ENCODE measurements around the gene CD74.
"Not testable (repeated sequence)": the region's sequence is repeated elsewhere in the genome, so short reads cannot be mapped to it uniquely, and the experiment has no call there.

Gene CD74

DNA sequence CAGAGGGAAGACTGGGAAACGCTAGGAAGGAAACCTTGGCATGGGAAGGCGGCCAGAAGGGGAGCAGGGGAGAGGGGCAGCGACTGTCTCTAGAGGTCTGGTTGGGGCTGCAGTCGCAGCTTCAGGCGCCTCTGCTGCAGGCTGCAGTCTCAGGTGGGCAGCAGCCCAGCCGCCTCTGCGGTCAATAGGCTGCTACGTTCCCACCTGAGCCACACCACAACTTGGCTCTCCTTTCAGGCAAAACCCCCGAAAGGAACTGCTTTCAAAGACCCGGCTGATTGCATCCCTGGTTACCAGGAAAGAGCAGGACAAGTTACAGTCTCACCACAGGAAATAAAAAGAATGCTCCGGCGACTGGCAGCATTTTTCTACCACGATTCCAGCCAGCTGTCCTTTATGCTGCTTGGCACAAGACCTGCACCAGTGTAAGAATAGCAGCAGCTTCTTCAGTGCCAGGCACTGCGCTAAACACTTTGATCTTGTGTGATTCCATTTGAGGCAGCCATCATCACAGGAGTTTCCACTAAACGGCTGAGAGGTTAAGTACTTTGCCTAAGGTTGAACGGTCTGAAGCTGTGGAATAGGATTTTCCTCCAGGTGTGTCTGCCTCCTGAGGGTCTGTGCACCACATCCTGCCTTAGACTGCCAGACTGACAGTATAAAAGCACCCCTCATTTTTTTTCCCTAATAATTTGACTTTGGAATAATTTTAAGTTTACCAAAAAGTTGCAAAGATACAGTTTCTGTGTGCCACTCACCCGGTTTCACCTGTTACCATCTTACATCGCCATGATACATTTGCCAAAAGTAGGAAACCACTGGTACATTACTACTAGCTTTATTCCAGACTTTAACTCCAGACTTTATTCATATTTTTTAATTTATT is 29.3 kb upstream of the CD74 start:
- FAIRE-seq = no peak

DNA sequence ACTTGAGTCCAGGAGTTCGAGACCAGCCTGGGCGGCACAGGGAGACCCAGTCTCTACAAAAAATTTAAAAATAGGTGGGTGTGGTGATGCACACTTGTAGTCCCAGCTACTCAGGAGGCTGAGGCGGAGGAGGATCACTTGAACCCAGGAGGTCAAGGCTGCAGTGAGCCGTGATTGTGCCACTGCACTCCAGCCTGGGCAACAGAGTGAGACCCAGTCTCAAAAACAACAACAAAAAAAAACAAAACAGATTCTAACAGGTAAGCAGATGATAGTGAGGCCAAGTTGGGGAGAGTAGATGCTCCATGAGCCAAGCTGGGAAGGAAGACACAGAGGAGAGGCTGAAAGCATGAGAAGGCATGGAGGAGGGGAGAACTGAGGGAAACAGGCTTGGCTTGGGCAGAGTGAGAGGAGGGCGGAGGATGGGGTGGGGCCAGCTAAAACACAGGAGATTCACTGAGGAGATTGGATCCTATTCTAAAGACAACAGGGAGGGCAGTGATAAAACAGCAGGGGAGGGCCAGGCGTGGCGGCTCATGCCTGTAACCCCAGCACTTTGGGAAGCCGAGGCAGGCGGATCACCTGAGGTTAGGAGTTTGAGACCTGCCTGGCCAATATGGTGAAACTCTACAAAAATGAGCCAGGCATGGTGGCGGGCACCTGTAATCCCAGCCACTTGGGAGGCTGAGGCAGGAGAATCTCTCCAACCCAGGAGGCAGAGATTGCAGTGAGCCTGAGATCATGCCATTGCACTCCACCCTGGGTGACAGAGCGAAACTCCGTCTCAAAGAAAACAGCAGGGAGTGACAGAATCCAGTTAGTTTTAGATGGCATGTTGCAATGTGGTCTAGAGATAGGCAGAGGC is 28.5 kb upstream of the CD74 start:
- FAIRE-seq = no peak

DNA sequence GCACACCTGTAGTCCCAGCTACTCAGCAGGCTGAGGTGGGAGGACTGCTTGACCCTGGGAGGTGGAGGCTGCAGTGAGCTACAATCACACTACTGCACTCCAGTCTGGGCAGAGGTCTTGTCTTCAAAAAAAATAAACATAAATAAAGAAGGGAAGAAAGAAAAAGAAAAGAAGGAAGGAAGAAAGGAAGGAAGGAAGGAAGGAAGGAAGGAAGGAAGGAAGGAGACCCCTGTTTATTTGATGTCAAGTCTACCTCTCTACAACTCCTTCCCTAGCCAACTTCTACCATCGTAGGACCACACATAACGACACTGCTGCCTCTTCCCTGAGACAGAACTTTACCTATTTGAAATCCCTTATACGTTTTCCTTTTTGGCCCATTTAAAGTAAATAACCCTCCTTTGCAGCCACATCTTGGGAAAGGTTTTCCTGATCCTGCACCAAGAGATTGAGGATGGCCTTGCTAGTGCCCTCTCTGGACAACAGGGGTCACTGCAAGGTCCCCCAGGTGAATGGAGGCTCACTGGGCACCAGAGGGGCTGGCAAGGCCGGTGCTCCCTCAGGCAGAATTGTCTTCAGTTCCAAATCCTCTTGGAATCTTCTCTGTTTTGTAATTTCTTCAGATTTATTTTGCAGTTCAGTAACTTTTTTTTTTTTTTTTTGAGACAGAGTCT is 26.3 kb upstream of the CD74 start:
- FAIRE-seq = no peak

DNA sequence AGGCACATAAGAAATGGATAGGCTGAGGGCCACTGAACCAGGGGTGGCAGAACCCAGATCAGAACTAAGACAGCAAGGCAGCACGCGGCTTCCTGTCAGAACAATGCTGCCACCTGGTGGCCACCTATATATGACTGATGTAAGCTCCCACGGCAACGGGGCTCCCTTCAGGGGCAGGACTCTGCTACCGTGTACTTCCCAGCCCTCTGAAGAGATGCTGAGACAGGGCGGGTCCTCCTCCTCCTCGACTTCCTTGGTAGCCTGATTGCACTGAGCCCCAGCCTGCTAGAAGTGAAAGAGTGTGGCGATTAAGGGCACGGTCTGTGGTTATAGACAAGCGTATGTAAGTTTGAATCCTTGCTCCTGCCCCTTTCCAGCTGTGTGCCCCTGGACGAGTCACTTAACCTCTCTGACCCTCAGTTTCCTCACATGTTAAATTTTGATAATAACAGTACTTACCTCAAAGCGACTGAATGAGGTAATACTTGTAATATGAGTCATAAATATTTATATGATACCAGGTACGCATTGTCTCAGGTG is 23.5 kb upstream of the CD74 start:
- FAIRE-seq = no peak

DNA sequence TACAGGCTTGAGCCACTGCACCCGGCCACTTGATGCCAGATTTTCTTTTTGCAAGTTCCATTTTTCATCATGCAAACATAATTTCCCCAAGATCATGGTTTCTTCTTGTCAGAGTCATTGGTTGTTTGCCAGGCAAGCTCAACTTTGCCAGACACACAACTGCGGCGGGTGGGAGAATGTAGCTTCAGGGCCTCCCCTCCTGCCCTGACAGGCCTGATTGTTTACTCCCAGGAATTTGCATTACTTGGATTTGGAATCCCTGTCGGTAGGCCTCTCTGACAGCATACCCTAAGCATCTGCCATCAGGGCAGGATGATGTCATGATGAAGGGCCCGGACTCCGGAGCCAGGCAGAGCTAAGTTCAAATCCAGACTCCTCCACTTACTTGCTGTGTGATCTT is 21.8 kb upstream of the CD74 start:
- FAIRE-seq = no peak

- FAIRE-seq = no peak
Observed at GRCh38 chr5:150431574-150431973, 18.9 kb upstream of the CD74 start.

- FAIRE-seq = no peak
Observed at GRCh38 chr5:150431048-150431447, 18.3 kb upstream of the CD74 start.

DNA sequence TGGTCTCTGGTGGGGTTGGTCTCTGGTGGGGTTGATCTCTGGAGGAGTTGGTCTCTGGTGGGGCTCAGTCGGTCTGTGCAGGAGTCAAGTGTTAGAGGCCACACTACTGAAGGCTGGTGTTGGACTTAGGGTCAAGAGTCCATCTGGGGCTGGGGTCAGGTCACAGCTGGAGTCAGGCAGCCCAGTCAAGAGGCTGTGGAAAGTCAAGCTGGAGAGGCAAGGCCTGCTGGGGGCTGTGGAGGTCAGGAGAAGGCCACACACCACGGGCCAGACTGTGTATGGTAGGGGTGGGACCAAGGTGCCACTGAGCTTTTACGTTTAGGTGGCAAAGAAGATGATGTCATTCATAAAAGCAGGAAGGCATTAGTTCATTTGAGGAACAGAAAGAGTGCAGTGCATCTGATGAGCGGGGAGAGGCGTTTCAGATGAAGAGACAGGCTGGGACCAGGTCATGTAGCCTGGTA is 16.7 kb upstream of the CD74 start:
- no peak for FAIRE-seq

- FAIRE-seq = no peak
Observed at GRCh38 chr5:150428978-150429377, 16.3 kb upstream of the CD74 start.

DNA sequence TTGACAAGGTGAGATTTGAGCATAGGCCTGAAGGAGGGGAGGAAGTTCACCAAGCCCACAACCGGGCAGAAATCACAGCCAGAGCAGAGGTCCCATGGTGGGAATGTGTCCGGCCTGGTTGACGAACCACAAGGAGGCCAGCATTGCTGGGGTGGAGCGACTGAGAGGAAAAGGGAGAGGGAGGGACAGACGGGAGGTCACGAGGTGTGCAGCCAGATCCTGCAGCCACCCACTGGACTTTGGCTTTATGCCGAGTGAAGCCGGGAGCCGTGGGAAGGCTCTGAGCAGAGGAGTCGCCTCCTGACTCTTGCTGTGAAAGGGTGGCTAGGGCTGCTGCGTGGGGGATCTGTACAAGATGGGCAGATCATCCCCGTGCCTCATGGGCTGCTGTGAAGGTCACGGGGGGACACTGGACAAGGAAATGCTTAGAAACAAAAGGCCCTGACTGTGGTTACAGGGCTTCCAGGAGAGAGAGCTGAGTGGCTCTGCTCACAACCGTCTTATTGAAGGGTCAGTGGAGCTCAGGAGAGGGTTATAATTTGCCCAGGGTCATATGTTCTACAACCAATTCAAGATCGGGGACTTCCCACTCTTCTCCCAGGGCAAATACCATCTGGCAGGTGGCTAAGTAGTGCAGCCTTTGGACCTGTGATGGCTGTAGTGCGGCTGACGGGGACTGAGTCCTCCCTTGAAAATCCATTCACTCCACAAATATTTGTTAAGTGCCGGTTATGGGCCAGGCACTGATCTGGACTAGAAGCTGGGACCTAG is 15.6 kb upstream of the CD74 start:
- no peak for FAIRE-seq

GRCh38 chr5:150426165-150426564 is 13.5 kb upstream of the CD74 start:
- not testable (repeated sequence) for FAIRE-seq

DNA sequence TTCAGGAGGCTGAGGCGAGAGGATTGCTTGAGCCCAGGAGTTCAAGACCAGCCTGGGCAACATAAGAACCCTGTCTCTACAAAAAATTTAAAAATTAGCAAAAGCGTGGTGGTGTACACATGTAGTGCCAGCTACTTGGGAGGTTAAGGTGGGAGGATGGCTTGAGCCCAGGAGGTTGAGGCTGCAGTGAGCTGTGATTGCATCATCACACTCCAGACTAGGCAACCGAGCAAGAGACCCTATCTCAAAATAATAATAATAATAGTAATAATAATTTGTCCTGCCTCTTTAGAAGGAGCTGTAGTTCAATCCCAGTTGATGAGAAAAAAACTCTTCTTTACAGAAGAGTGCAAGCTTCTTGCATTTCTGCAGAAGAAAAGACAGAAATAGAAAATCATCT is 10.0 kb upstream of the CD74 start:
- no peak for FAIRE-seq

- no peak for FAIRE-seq
Observed at GRCh38 chr5:150422075-150422474, 9.4 kb upstream of the CD74 start.

DNA sequence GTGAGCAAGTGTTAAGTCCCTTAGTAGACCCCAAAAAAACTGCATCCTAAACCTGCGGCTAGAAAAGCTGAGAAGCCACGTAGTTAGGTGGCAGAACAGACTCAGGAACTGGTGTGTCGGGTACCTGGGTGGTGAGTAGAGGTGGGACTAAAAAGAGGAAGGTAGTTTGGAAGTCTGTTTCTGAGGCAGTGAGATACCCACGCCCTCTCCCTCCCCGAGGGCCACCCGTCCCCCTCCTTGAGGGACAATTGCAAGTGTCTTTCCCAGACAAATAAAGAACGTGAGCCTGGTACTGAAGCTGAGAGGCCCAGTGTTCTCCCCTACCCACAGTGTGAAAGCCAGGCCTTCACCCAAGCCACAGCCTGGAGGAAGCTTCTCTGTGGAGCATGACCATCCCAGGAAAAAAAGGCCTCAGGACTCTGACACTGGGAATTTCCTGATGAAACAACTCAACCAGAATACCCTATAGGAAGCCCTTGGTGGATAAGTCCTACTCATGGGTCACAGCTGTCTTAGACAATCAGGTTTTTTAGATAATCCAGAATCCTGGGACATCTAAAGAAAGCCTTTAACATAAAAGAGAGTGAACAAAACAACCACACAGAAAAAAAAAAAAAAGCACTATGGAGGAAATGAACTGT is 7.0 kb upstream of the CD74 start:
- no peak for FAIRE-seq

DNA sequence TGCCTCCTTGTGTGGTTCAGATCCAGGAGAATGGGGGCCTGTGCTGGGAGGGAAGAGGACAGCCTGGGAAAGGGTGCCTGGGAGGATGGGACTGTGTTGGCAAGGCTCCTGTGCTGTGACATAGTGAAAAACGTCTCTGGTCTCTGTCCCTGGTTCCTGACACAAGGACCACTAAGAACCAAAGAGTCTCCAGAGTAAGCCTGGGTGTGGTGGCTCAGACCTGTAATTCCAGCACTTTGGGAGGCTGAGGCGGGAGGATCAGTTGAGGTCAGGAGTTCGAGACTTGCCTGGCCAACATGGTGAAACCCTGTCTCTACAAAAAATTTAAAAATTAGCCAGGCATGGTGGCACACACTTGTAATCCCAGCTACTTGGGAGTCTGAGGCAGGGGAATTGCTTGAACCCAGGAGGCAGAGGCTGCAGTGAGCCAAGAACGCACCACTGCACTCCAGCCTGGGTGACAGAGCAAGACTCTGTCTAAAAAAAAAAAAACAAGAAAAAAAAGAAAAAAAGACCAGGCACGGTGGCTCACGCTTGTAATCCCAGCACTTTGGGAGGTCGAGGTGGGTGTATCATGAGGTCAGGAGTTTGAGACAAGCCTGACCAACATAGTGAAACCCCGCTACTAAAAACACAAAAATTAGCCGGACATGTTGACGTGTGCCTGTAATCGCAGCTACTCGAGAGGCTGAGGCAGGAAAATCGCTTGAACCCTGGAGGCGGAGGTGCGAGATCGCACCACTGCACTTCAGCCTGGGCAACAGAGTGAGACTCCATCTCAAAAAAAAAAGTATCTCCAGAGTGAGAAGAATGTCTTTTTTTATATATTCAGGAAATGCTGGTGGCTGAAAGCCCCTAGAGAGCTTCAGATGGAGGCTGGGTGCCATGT is 1.4 kb upstream of the CD74 start:
- FAIRE-seq = not testable (repeated sequence)

DNA sequence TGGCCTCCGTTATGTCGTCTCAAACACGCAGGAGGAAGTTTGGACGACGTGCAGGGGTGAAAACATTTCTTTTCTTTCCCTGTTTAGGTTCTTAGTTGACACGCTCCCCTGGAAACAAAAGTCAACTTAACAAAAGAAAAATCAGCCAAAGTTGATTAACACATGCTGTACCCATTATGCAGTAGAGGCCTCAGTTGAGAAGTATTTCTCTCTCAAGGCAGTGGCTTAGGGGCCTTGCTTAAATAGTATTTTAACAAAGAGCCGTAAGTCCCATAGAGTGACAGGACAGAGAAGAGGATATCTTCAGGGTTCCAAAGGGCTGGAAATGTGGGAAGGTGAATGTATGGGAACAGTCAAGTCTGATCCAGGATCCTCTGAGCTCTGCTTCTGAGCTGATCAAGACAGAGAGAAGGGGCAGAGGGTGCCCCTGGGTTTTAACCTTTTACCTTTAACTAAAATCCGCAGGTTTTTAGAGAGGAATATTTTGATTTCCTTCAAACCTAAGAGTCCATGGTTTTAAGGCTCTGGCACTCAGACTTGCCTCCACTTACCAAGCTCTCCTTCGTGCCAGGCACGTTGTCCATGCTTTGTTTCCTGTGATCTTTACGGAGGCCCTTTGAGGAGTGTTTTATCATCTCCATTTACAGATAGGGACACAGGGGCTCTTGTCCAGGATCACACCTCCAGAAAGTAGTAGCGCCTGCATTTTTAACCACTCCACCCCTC is 629 bp upstream of the CD74 start:
- FAIRE-seq = no peak

GRCh38 chr5:150411245-150411979 is 1.3 kb downstream of the CD74 start:
- FAIRE-seq = no peak

DNA sequence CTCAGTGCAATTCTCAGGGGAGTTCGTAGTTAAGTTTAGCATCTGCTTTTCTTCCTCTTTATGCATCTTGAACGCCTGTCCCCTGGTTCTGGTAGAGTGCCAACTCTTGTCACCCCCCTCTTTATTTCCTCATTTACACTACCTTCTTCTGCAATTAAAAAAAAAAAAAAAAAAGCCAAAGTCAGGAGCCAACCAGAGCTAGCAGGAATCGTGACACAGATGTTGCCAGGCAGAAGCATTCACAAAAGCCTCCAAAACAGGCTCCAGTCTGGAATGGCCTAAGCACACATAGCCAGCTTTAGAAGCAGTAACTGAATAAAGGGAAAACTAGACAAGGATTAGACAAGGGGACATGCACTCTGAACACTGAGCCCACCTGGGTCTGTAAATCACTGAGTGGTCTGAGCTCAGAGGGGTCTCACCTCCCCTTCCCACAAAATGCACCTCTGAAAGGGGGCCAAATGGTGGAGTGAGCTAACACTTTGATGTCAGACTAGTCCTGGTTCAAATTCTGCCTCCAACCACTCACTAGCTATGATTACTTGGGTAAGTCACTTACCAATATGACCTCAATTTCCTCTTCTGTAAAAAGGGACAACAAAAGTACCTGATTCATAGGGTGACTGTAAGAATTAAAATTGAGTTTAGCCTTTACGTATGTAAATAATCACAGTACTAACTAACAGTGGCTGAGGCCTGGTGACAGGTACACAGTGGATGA is 2.0 kb downstream of the CD74 start:
- FAIRE-seq = peak; percentile 77
